ENCODE results near the gene ARMC10. TPM values are rescaled to one million over a fixed set of nuclear protein-coding genes. Genes with fewer than 3 reads are reported as not detected.

The ARMC10 gene
- total and polyA plus RNA-seq, 9 of the 15 experiments (the other 6 are each of a cell fraction or from before 2014, with no cell fraction given): 17.0 to 113 (median 72.6) TPM

- TF ChIP-seq E2F8 (IDR thresholded peaks at IDR 0.05; ENCODE audit: low read depth, partially characterized antibody) (no peak), RBFOX2 (IDR thresholded peaks at IDR 0.05; ENCODE audit: low read depth, low read length) (peak; percentile 94), ZNF707 (CRISPR knock-in tag; conservative IDR thresholded peaks at IDR 0.05) (no peak), BRF2 (IDR thresholded peaks at IDR 0.05; ENCODE audit: borderline replicate concordance, insufficient read depth, insufficient read length) (no peak), FOS (IDR thresholded peaks at IDR 0.05; ENCODE audit: extremely low read depth, insufficient read length) (no peak), ZBTB33 (CRISPR knock-in tag; IDR thresholded peaks at IDR 0.05) (no peak; the same call in 1 of the 2 replicates), E4F1 (CRISPR knock-in tag; IDR thresholded peaks at IDR 0.05; ENCODE audit: borderline replicate concordance) (no peak), HDAC3 (IDR thresholded peaks at IDR 0.05; ENCODE audit: borderline replicate concordance, partially characterized antibody) (no peak), GMEB1 (CRISPR knock-in tag; IDR thresholded peaks at IDR 0.05) (peak; percentile 54; the same call in 1 of the 2 replicates), ZNF561 (CRISPR knock-in tag; conservative IDR thresholded peaks at IDR 0.05) (no peak), BACH1 (tag; IDR thresholded peaks at IDR 0.05) (no peak), TRIM24 (IDR thresholded peaks at IDR 0.05) (no peak), CTBP1 (IDR thresholded peaks at IDR 0.05; ENCODE audit: borderline replicate concordance) (peak; percentile 69), RUNX1 (IDR thresholded peaks at IDR 0.05; ENCODE audit: low read depth) (0 out of 2 replicates have a peak, but pooled peaks have one; percentile 14), ZNF444 (CRISPR knock-in tag; IDR thresholded peaks at IDR 0.05) (no peak), ZNF785 (CRISPR knock-in tag; IDR thresholded peaks at IDR 0.05) (no peak), JUNB (CRISPR knock-in tag; conservative IDR thresholded peaks at IDR 0.05) (no peak), DPF2 (IDR thresholded peaks at IDR 0.05) (peak; percentile 61; the same call in 1 of the 2 replicates)
Observed at GRCh38 chr7:103074519-103075336, at the start of gene ARMC10, which contains the start of gene FBXL13 (continued).

Data from K562 (cell line).